ENCODE data around the gene HDAC9. TPM values are rescaled to one million over a fixed set of nuclear protein-coding genes. Genes with fewer than 3 reads are reported as not detected.

The HDAC9 gene
- total RNA-seq, 1 donor = 20.9 TPM

DNA sequence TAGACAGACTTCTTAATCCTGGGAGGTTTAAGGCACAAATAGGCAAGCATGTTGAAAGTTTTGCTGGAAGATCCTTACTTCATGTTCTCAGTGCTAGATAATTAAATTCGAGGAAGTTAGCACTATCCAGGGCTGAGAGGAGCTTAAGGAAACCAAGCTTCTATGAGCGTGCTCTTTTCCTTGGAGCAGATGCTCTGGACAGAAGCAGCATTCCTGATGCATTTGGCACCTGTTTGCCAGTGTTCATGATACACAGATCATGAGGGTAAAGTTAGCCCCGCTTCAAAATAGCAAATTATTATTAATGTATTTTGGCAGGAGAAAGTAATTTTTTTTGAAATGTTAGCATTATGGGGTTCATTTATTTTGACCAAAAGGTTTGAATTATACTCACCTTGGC lies 9.4 kb downstream of the HDAC9 start:
- peaks cover 6% of the 10 kb centered on the region for H3K4me1 ChIP-seq (ENCODE audit: insufficient read depth, low read length)

GRCh38 chr7:18505870-18506460 lies 10.4 kb downstream of the HDAC9 start:
- Histone ChIP-seq H3K4me3 (ENCODE audit: low read length) (no peak overlapping the region), H3K9me3 (ENCODE audit: low read depth, low read length) (no peaks in the 10 kb centered on the region), H3K4me1 (ENCODE audit: insufficient read depth, low read length) (peaks cover 6% of the 10 kb centered on the region), H3K27me3 (ENCODE audit: insufficient read depth, low read length) (no peaks in the 10 kb centered on the region)

More for the DNA sequence above, 9.4 kb downstream of the HDAC9 start:
- no peaks in the 10 kb centered on the region for H3K27me3 ChIP-seq (ENCODE audit: insufficient read depth, low read length)
- no peaks in the 10 kb centered on the region for H3K9me3 ChIP-seq (ENCODE audit: low read depth, low read length)
- H3K4me3 ChIP-seq (ENCODE audit: low read length) = no peak overlapping the region

DNA sequence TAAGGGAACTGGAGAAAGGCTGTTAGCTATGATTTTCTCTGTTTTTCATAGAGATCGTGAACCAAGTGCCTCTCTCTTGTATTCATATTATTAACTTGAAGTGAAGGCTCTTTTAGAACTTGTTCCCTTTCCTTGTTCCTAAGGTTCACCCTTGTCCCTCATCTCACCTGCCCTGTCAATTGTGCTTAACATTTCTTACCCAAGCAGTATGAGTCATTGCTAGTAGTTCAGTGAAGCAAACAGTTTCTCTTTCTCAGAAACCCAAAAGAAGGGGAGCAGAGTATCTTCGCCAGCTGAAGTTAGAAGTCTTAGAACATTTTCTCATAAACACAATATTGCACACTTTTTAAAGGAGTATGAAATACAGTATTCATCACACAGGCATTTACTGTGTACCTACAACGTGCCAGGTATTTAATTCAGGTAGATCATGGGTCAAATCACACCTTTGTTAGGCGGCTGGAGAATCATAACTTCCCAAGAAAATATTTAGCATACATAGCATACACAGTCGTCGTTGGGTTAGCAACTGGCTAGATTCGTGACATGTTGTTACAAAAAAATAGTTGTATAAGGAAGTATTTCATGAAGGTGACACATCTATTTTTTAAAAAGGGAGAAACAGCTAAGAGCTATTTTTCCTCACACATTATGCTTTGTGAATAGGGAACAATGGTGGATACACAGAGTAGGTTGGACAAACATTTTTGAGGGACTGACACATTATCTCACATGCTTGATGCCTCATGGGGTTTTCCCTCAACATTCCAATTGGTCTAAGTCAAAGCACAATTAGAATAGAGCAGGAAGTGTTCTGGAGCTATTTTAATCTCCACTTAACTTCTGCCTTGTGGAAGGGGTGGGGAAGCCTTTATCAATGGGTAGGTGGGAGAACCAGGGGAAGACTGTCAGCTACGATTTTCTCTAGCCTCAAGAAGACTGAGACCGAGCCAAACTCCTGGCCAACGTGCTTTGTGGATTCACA lies 13.2 kb downstream of the HDAC9 start:
- H3K4me3 ChIP-seq (ENCODE audit: low read length) = no peak overlapping the region
- peaks cover 6% of the 10 kb centered on the region for H3K4me1 ChIP-seq (ENCODE audit: insufficient read depth, low read length)
- H3K9me3 ChIP-seq (ENCODE audit: low read depth, low read length) = no peaks in the 10 kb centered on the region
- no peaks in the 10 kb centered on the region for H3K27me3 ChIP-seq (ENCODE audit: insufficient read depth, low read length)

DNA sequence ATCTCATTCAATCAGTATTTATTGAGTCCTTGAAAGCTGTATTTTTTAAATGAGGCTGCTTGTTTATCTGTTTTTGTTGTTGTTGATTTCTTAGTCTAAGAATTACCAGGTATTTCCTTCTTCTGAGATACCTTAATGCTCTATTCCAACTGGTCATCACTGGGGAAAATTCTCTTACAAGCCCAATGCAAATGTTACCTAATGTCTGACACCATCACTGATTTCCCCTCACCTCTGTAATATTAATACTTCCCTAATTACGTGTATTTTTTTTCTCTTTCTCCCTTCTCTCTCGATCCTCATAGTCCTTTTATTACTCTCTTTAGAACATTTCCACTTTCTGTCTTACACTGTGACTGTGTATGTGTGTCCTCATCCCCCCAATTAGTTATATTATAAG lies 13.9 kb downstream of the HDAC9 start:
- H3K9me3 ChIP-seq (ENCODE audit: low read depth, low read length) = no peaks in the 10 kb centered on the region
- no peaks in the 10 kb centered on the region for H3K27me3 ChIP-seq (ENCODE audit: insufficient read depth, low read length)
- peaks cover 6% of the 10 kb centered on the region for H3K4me1 ChIP-seq (ENCODE audit: insufficient read depth, low read length)
- no peak overlapping the region for H3K4me3 ChIP-seq (ENCODE audit: low read length)

- H3K9me3 ChIP-seq (ENCODE audit: low read depth, low read length) = no peaks in the 10 kb centered on the region
- peaks cover 6% of the 10 kb centered on the region for H3K4me1 ChIP-seq (ENCODE audit: insufficient read depth, low read length)
- no peak overlapping the region for H3K4me3 ChIP-seq (ENCODE audit: low read length)
- H3K27me3 ChIP-seq (ENCODE audit: insufficient read depth, low read length) = no peaks in the 10 kb centered on the region
Measured at GRCh38 chr7:18511351-18512140, 16.0 kb downstream of the HDAC9 start.

GRCh38 chr7:18513343-18513742 lies 17.8 kb downstream of the HDAC9 start:
- Histone ChIP-seq H3K9me3 (ENCODE audit: low read depth, low read length) (no peaks in the 10 kb centered on the region), H3K4me1 (ENCODE audit: insufficient read depth, low read length) (peaks cover 6% of the 10 kb centered on the region), H3K27me3 (ENCODE audit: insufficient read depth, low read length) (no peaks in the 10 kb centered on the region), H3K4me3 (ENCODE audit: low read length) (no peak overlapping the region)

DNA sequence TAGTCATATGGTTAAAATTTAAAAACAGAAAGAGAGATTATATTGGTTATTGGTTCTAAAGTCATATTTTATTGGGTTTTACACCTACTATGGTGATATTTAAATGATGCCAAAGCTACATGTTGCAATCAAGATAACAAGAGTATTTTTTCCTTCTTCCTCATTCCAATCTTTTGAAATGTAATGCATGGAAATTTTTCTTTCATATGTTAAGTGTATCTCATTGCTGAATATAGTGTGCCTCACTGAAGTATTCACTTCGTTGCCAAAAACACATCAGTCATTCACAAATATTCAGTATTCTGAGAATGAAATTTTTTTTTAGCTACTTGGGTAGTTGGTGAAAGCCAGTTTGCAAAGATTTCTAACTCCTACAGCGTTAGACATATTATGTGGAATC lies 19.5 kb downstream of the HDAC9 start:
- Histone ChIP-seq H3K4me3 (ENCODE audit: low read length) (no peak overlapping the region), H3K4me1 (ENCODE audit: insufficient read depth, low read length) (no peaks in the 10 kb centered on the region), H3K9me3 (ENCODE audit: low read depth, low read length) (no peaks in the 10 kb centered on the region), H3K27me3 (ENCODE audit: insufficient read depth, low read length) (no peaks in the 10 kb centered on the region)

- H3K4me3 ChIP-seq (ENCODE audit: low read length) = no peak overlapping the region
- no peaks in the 10 kb centered on the region for H3K27me3 ChIP-seq (ENCODE audit: insufficient read depth, low read length)
- no peaks in the 10 kb centered on the region for H3K9me3 ChIP-seq (ENCODE audit: low read depth, low read length)
- no peaks in the 10 kb centered on the region for H3K4me1 ChIP-seq (ENCODE audit: insufficient read depth, low read length)
Measured at GRCh38 chr7:18517646-18518045, 22.1 kb downstream of the HDAC9 start.

DNA sequence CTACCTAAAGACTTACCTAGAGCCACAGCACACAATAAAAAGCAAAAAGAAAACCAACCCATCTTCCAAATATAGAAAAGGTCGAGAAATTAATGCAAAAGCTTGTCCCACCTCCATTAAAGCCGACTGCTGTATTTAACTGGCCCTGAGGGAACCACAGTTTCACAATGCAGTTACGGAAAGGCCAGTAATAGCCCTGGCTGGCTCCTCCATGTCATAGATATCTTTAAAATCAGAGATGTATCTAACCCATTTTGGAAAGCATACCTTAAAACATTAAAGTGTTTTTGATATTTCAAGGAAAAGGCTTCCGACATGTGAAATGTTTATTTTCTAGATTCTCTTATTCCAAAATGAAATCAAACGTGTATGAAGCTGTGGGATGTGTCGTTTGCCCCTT lies 23.0 kb downstream of the HDAC9 start:
- H3K4me1 ChIP-seq (ENCODE audit: insufficient read depth, low read length) = no peaks in the 10 kb centered on the region
- no peaks in the 10 kb centered on the region for H3K27me3 ChIP-seq (ENCODE audit: insufficient read depth, low read length)
- no peaks in the 10 kb centered on the region for H3K9me3 ChIP-seq (ENCODE audit: low read depth, low read length)
- H3K4me3 ChIP-seq (ENCODE audit: low read length) = no peak overlapping the region

DNA sequence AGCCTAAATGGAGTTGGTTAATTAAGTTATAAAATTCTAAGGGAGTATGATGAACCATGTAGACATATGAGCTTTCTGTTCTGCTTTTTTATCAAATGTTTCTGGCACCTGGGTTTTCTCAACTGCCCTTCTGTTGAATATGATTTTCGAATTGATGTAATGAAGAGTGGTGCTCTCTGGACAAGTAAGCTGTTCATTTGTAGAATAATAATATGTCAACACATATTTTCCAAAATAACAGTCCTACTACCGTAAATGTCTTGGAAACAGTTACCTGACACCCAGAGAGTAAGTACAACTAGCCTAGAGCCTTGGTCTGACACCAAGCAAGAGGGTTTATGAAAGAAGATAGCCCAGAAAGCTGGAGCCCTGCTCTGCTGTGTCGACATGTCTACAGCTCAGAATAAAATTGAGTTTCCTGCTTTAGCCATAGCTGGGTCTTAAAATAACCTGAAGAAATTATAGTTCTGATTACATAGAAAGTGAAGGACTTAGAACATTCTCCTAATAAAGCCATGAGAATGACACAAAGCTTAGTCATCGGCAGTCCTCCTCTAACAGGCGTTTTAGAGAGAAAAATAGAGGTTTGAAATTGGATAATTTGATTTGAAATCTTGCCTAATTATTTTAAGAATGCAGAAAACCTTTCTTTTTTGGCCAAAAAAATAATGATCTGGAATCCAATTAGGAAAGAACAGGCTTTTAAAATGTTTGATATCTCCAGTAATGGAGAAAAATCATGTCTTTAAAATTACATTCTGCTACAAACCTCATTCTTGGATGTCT lies 25.1 kb downstream of the HDAC9 start:
- H3K4me1 ChIP-seq (ENCODE audit: insufficient read depth, low read length) = no peaks in the 10 kb centered on the region
- no peak overlapping the region for H3K4me3 ChIP-seq (ENCODE audit: low read length)
- no peaks in the 10 kb centered on the region for H3K9me3 ChIP-seq (ENCODE audit: low read depth, low read length)
- no peaks in the 10 kb centered on the region for H3K27me3 ChIP-seq (ENCODE audit: insufficient read depth, low read length)

DNA sequence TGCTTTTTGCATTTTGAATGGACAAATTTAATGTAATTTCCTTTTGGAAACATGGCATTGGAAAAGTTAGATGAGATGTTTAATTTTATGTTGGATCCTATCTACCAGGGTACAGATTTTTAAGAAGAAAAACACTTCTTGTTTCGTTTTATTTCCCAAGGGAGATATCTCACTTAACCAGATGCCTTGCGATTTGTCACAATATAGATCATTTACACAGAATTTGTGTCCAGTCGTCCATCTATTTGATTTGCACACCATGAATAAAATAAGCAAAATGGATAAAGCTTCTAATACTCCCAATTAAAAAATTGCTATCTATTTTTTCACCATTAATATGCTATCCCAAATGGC lies 25.7 kb downstream of the HDAC9 start:
- Histone ChIP-seq H3K9me3 (ENCODE audit: low read depth, low read length) (no peaks in the 10 kb centered on the region), H3K4me3 (ENCODE audit: low read length) (no peak overlapping the region), H3K27me3 (ENCODE audit: insufficient read depth, low read length) (no peaks in the 10 kb centered on the region), H3K4me1 (ENCODE audit: insufficient read depth, low read length) (no peaks in the 10 kb centered on the region)

DNA sequence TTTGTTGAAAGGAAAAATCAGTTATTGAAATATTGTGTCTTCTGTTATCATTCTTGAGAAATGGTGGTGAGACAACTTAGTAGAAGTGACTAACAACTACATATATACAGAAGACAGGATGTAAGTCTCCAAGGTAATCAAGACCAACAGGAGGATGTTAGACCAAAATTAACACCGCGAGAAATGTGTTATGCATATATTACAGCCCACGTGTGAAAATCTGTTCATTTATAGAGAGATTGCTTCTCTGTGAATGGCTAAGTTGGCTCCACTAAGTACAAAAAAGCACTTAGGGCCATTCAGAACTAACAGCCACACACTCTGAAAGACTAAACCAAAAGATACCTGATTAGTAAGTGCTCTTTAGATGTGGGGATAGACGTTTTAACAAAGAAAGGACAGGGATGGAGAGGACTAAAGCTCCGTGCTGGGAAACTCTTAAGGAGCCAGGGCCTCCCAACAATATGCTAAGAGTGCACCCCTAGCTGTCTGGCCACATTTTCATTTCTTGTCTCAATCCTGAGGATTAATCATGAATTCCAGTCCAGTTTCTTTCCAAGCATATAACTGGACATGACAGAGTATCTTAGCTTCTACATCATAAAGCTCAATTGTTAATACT lies 26.5 kb downstream of the HDAC9 start:
- H3K9me3 ChIP-seq (ENCODE audit: low read depth, low read length) = no peaks in the 10 kb centered on the region
- no peaks in the 10 kb centered on the region for H3K4me1 ChIP-seq (ENCODE audit: insufficient read depth, low read length)
- no peaks in the 10 kb centered on the region for H3K27me3 ChIP-seq (ENCODE audit: insufficient read depth, low read length)
- no peak overlapping the region for H3K4me3 ChIP-seq (ENCODE audit: low read length)

- Histone ChIP-seq H3K4me1 (ENCODE audit: insufficient read depth, low read length) (peaks cover 3% of the 10 kb centered on the region), H3K27me3 (ENCODE audit: insufficient read depth, low read length) (no peaks in the 10 kb centered on the region), H3K9me3 (ENCODE audit: low read depth, low read length) (no peaks in the 10 kb centered on the region), H3K4me3 (ENCODE audit: low read length) (no peak overlapping the region)
Measured at GRCh38 chr7:18524248-18524647, 28.7 kb downstream of the HDAC9 start.

DNA sequence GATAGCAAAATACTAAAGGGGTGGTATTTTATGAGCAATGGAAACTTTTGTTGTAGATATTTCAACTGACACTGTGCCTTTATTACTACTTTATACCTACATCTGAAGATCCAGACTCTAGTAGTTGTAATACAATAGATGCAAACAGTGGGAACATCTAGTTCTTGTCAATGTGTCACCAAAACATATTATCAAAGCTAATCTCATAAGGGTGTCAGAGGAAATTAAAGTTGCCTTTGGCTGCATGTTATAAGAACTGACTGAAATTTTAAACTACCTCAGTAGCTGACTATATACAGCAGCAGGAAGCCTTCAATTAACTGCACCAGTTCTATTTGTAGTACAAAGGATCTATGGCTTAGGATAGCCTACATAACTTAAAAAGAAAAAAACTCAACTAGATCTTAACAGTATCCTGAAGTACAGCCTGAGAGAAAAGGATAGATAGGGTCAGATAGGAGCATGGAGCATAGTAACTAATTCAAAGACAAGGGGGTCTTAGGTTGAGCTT lies 30.9 kb downstream of the HDAC9 start:
- Histone ChIP-seq H3K4me3 (ENCODE audit: low read length) (no peak overlapping the region), H3K9me3 (ENCODE audit: low read depth, low read length) (no peaks in the 10 kb centered on the region), H3K27me3 (ENCODE audit: insufficient read depth, low read length) (no peaks in the 10 kb centered on the region), H3K4me1 (ENCODE audit: insufficient read depth, low read length) (peaks cover 3% of the 10 kb centered on the region)

All from mononuclear cell (primary cell).